ENCODE measurements around the gene GALNT18.

GALNT18 gene

GRCh38 chr11:11629368-11629767, 7.6 kb upstream of the GALNT18 start:
- no peak for DNase-seq (ENCODE audit: low read depth)
- no peak for TF ChIP-seq CTCF (IDR thresholded peaks at IDR 0.05; ENCODE audit: low read depth, low read length, missing control alignments)
- in situ Hi-C loops (cut with HindIII; ENCODE audit: low sequenced_read_pairs), result loop anchor here (5.0 kb wide), 2 partner anchors 67 to 107 kb away; no protein-coding TSS in a partner anchor
- H3K4me3 ChIP-seq (ENCODE audit: low read depth, low read length), result no peak overlapping the region

GRCh38 chr11:11628651-11629050, 6.8 kb upstream of the GALNT18 start:
- no peak overlapping the region for H3K4me3 ChIP-seq (ENCODE audit: low read depth, low read length)
- no peak for TF ChIP-seq CTCF (IDR thresholded peaks at IDR 0.05; ENCODE audit: low read depth, low read length, missing control alignments)
- in situ Hi-C loops (cut with HindIII; ENCODE audit: low sequenced_read_pairs), result loop anchor here (5.0 kb wide), 2 partner anchors 66 to 106 kb away; no protein-coding TSS in a partner anchor
- no peak for DNase-seq (ENCODE audit: low read depth)

DNA sequence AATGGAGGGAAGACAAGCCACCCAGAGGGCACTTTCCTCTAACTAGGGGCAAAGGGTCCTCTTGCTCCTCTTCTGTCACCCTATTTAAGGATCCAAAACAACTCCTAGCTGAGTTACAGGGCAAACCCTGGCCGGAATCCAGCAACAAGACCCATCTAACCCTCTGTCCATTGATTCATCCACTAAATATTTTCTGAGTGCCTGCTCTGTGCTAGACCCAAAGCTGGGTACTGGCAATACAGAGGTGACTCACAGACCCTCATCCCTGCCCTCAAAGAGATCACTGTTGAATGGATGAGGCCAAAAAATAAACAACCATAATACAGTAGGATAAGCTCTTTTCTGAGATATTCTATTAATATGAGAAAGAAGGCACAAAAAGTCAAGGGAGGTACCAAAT, 4.3 kb upstream of the GALNT18 start:
- DNase-seq (ENCODE audit: low read depth), result no peak

DNA sequence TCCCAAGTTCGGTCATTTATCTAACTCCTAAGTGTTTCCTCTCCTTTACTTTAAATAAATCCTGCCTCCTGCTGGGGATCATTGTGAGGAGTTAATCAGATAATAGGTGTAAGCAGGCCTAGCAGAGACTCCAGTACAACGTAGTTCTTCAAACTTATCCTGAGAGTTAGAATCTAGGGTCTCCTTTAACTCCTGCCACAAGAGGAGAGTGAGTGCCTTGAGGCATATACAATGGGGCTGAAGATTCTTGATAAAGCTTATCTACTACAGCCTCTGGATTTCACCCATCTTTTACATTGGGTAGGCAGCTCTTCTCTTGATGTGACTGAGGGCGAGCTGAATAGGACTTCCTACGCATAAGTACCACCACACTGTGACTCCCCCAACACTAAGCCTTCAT, 3.1 kb upstream of the GALNT18 start:
- no peak overlapping the region for H3K4me3 ChIP-seq (ENCODE audit: low read depth, low read length)
- DNase-seq (ENCODE audit: low read depth), result no peak
- TF ChIP-seq CTCF (IDR thresholded peaks at IDR 0.05; ENCODE audit: low read depth, low read length, missing control alignments), result no peak
- in situ Hi-C loops (cut with HindIII; ENCODE audit: low sequenced_read_pairs), result loop anchor here (5.0 kb wide), 2 partner anchors 63 to 103 kb away; no protein-coding TSS in a partner anchor

More for the DNA sequence above, 4.3 kb upstream of the GALNT18 start:
- no peak overlapping the region for H3K4me3 ChIP-seq (ENCODE audit: low read depth, low read length)
- in situ Hi-C loops (cut with HindIII; ENCODE audit: low sequenced_read_pairs), result loop anchor here (5.0 kb wide), 2 partner anchors 64 to 104 kb away; no protein-coding TSS in a partner anchor
- TF ChIP-seq CTCF (IDR thresholded peaks at IDR 0.05; ENCODE audit: low read depth, low read length, missing control alignments), result no peak

DNA sequence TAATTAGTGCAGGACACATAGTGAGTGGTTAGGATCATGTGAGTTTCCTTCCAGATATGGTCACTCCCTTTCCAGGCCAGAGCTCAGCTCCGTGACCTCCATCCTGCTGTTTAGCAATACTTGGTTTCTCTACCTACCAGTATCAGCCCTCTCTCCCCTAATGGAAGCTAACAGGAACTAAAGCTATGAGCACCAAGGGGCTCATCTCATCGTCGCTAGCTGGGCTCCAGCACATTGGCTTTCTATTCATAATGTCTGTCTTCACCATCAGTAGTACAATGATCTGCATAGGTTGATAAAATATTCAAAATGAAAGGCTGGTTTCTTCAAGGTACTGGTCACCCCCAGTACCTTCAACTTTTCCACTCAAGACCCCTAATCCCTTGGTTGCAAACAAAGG, 2.4 kb upstream of the GALNT18 start:
- in situ Hi-C loops (cut with HindIII; ENCODE audit: low sequenced_read_pairs), result no loop called here
- no peak overlapping the region for H3K4me3 ChIP-seq (ENCODE audit: low read depth, low read length)
- DNase-seq (ENCODE audit: low read depth), result no peak
- no peak for TF ChIP-seq CTCF (IDR thresholded peaks at IDR 0.05; ENCODE audit: low read depth, low read length, missing control alignments)

- DNase-seq (ENCODE audit: low read depth), result no peak
- no peak for TF ChIP-seq CTCF (IDR thresholded peaks at IDR 0.05; ENCODE audit: low read depth, low read length, missing control alignments)
- H3K4me3 ChIP-seq (ENCODE audit: low read depth, low read length), result no peak overlapping the region
- in situ Hi-C loops (cut with HindIII; ENCODE audit: low sequenced_read_pairs), result no loop called here
Observed at GRCh38 chr11:11622772-11623171, 967 bp upstream of the GALNT18 start.

GRCh38 chr11:11622340-11622706, 518 bp upstream of the GALNT18 start:
- no peak for TF ChIP-seq CTCF (IDR thresholded peaks at IDR 0.05; ENCODE audit: low read depth, low read length, missing control alignments)
- H3K4me3 ChIP-seq (ENCODE audit: low read depth, low read length), result peak overlapping the region; percentile 47
- in situ Hi-C loops (cut with HindIII; ENCODE audit: low sequenced_read_pairs), result no loop called here
- no peak for DNase-seq (ENCODE audit: low read depth)

Measured in astrocyte of the cerebellum (primary cell).